HepG2 (cell line): ENCODE data around the gene LARP1. TPM values are rescaled to one million over a fixed set of nuclear protein-coding genes. Genes with fewer than 3 reads are reported as not detected.

Experiments used
- BORCS8-MEF2B ChIP-seq: sonication (generic); formaldehyde crosslinking; IDR thresholded peaks from 2 replicates; pipeline ENCODE4 v1.8.0; 2022; ENCODE audit warnings: mild to moderate bottlenecking, missing genetic modification reagents
- CBFB ChIP-seq: sonication (generic); formaldehyde crosslinking; IDR thresholded peaks from 2 replicates; pipeline ENCODE4 v1.4.0; 2020; ENCODE audit warnings: missing genetic modification reagents
- EED ChIP-seq: sonication (generic); formaldehyde crosslinking; IDR thresholded peaks from 2 replicates; pipeline ENCODE4 v1.5.0; 2020; ENCODE audit warnings: mild to moderate bottlenecking, missing genetic modification reagents
- FOSL2 ChIP-seq: sonication (generic); formaldehyde crosslinking; IDR thresholded peaks from 2 replicates; pipeline ENCODE4 v1.4.0; 2020; ENCODE audit warnings: missing genetic modification reagents
- FOXA3 ChIP-seq: IDR thresholded peaks from 2 replicates; pipeline ENCODE4 v1.6.1; 2016; ENCODE audit warnings: missing genetic modification reagents, missing compliant biosample characterization
- HOXA7 ChIP-seq: sonication (generic); formaldehyde crosslinking; IDR thresholded peaks from 2 replicates; pipeline ENCODE4 v1.8.1; 2022; ENCODE audit warnings: mild to moderate bottlenecking, missing genetic modification reagents, moderate library complexity
- KDM2A ChIP-seq: sonication (generic); formaldehyde crosslinking; IDR thresholded peaks from 2 replicates; pipeline ENCODE4 v1.4.0; 2020; ENCODE audit warnings: low read depth, missing genetic modification reagents, borderline replicate concordance
- MEF2D ChIP-seq: sonication (generic); formaldehyde crosslinking; IDR thresholded peaks from 2 replicates; pipeline ENCODE4 v1.5.1; 2020; ENCODE audit warnings: mild to moderate bottlenecking, missing genetic modification reagents
- NKX3-1 ChIP-seq: sonication (generic); formaldehyde crosslinking; IDR thresholded peaks from 2 replicates; pipeline ENCODE4 v1.5.0; 2020; ENCODE audit warnings: missing genetic modification reagents
- PAF1 ChIP-seq: IDR thresholded peaks from 2 replicates; pipeline ENCODE4 v1.6.1; 2016; ENCODE audit warnings: missing genetic modification reagents, missing compliant biosample characterization
- PHF20 ChIP-seq: sonication (generic); formaldehyde crosslinking; IDR thresholded peaks from 2 replicates; pipeline ENCODE4 v1.5.0; 2020; ENCODE audit warnings: mild to moderate bottlenecking, missing genetic modification reagents
- RAD21 ChIP-seq: fragments of 450-650 bp; formaldehyde crosslinking; IDR thresholded peaks from 2 replicates; pipeline ENCODE4 v1.5.0; 2020; ENCODE audit warnings: mild to moderate bottlenecking
- ZIK1 ChIP-seq: sonication (generic); formaldehyde crosslinking; IDR thresholded peaks from 2 replicates; pipeline ENCODE4 v1.5.0; 2020; ENCODE audit warnings: mild to moderate bottlenecking, low read depth, missing genetic modification reagents, borderline replicate concordance
- ZNF382 ChIP-seq: sonication (generic); formaldehyde crosslinking; IDR thresholded peaks from 2 replicates; pipeline ENCODE4 v1.5.0; 2020; ENCODE audit warnings: missing genetic modification reagents, mild to moderate bottlenecking, borderline replicate concordance
- ZNF558 ChIP-seq: sonication (generic); formaldehyde crosslinking; IDR thresholded peaks from 2 replicates; pipeline ENCODE4 v1.9.0; 2022; ENCODE audit warnings: mild to moderate bottlenecking, missing genetic modification reagents, borderline replicate concordance
- ZNF577 ChIP-seq: sonication (generic); formaldehyde crosslinking; IDR thresholded peaks from 2 replicates; pipeline ENCODE4 v1.4.0; 2020; ENCODE audit warnings: mild to moderate bottlenecking, low read depth, missing genetic modification reagents, borderline replicate concordance
- ZNF878 ChIP-seq: sonication (generic); formaldehyde crosslinking; IDR thresholded peaks from 2 replicates; pipeline ENCODE4 v1.8.1; 2023; ENCODE audit warnings: mild to moderate bottlenecking, missing genetic modification reagents, moderate library complexity
- polyA plus RNA-seq, 8 experiments: library from polyadenylated mRNA; depleted of rRNA in 3 of 8; stranded (reverse) in 7 of 8; unstranded in 1 of 8; fragments of >200 nt; fragmentation: Illumina TruSeq in 4 of 8; extraction: Trizol in 4 of 8; gene quantifications; 2 replicates each; pipeline versions ENCODE4 v1.2.1 to v1.2.3, GENCODE V29; 2011 to 2016; ENCODE audit warnings: low read depth in 4 of 8, missing spikeins in 1 of 8, mixed read lengths in 1 of 8; ENCODE audit not compliant: insufficient read depth in 1 of 8
- total RNA-seq, 5 experiments: library from RNA; depleted of rRNA; stranded (reverse); fragments of >200 nt; fragmentation: Illumina TruSeq; extraction: Trizol; gene quantifications; 2 replicates each; pipeline ENCODE4 v1.2.3, GENCODE V29; 2016; ENCODE audit warnings: low read depth in 1 of 5
- TF ChIP-seq, protein P1 (sequence below): conservative IDR thresholded peaks from 2 replicates; pipeline ENCODE4 v1.6.1; 2018; ENCODE audit warnings: missing genetic modification reagents
- TF ChIP-seq, protein P2 (sequence below): IDR thresholded peaks from 2 replicates; pipeline ENCODE4 v1.6.1; 2016; ENCODE audit warnings: low read depth, control low read depth
- TF ChIP-seq, protein P3 (sequence below): sonication (generic); formaldehyde crosslinking; conservative IDR thresholded peaks from 2 replicates; pipeline ENCODE4 v1.5.0; 2020; ENCODE audit warnings: missing genetic modification reagents
- TF ChIP-seq, protein P4 (sequence below): sonication (generic); formaldehyde crosslinking; IDR thresholded peaks from 2 replicates; pipeline ENCODE4 v1.4.0; 2020; ENCODE audit warnings: missing genetic modification reagents, borderline replicate concordance
- TF ChIP-seq, protein P5 (sequence below): sonication (generic); formaldehyde crosslinking; IDR thresholded peaks from 2 replicates; pipeline ENCODE4 v1.4.0; 2020; ENCODE audit warnings: mild to moderate bottlenecking, missing genetic modification reagents

The LARP1 gene
- total and polyA plus RNA-seq, 2 of the 13 experiments (the other 11 are each of a cell fraction or from before 2014, with no cell fraction given): 45.2 to 61.4 TPM

DNA sequence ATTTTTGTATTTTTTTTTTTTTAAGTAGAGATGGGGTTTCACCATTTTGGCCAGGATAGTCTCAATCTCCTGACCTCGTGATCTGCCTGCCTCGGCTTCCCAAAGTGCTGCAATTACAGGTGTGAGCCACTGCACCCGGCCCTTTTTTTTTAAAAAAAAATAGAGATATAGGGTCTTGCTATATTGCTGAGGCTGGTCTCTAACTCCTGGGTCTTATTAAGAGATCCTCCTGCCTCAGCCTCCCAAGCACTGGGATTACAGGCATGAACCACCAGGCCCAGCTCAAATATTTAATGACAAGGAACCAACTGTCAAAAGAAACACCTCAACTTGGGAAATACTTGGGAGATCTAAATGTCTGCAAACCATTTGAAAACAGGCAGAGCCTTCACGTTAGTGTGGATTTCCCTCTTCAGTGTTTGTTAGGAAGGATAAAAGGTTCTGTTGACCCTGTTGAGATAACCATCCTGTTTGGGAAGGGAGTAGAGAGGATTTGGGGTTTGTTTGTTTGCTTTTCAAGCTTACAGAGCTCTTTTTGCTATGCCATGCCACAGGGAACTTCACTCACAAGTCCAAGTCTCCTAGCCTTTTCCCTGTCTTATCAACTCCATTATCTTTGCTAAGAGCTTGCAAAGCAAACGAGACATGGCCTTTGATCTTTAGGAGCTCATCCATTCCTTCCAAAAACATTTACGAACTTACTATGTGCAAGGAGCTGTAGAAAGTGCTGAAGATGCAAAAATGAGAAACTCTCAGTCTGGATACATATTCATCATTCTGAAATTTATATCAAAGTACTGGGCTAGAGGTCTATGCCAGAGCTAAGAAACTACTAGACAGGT is 87.7 kb downstream of the LARP1 start (continued):
- TF ChIP-seq, protein P1, sequence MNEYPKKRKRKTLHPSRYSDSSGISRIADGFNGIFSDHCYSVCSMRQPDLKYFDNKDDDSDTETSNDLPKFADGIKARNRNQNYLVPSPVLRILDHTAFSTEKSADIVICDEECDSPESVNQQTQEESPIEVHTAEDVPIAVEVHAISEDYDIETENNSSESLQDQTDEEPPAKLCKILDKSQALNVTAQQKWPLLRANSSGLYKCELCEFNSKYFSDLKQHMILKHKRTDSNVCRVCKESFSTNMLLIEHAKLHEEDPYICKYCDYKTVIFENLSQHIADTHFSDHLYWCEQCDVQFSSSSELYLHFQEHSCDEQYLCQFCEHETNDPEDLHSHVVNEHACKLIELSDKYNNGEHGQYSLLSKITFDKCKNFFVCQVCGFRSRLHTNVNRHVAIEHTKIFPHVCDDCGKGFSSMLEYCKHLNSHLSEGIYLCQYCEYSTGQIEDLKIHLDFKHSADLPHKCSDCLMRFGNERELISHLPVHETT (CRISPR knock-in tag): 0 out of 2 replicates have a peak, but pooled peaks have one; percentile 27
- no peak for TF ChIP-seq ZIK1 (CRISPR knock-in tag)
- TF ChIP-seq MEF2D (CRISPR knock-in tag): peak; percentile 81
- TF ChIP-seq ZNF558: peak; percentile 60; the same call in 1 of the 2 replicates
- TF ChIP-seq, protein P2, sequence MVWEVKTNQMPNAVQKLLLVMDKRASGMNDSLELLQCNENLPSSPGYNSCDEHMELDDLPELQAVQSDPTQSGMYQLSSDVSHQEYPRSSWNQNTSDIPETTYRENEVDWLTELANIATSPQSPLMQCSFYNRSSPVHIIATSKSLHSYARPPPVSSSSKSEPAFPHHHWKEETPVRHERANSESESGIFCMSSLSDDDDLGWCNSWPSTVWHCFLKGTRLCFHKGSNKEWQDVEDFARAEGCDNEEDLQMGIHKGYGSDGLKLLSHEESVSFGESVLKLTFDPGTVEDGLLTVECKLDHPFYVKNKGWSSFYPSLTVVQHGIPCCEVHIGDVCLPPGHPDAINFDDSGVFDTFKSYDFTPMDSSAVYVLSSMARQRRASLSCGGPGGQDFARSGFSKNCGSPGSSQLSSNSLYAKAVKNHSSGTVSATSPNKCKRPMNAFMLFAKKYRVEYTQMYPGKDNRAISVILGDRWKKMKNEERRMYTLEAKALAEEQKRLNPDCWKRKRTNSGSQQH: no peak
- peak; percentile 57; the same call in 1 of the 2 replicates for TF ChIP-seq CBFB (CRISPR knock-in tag)
- TF ChIP-seq, protein P3, sequence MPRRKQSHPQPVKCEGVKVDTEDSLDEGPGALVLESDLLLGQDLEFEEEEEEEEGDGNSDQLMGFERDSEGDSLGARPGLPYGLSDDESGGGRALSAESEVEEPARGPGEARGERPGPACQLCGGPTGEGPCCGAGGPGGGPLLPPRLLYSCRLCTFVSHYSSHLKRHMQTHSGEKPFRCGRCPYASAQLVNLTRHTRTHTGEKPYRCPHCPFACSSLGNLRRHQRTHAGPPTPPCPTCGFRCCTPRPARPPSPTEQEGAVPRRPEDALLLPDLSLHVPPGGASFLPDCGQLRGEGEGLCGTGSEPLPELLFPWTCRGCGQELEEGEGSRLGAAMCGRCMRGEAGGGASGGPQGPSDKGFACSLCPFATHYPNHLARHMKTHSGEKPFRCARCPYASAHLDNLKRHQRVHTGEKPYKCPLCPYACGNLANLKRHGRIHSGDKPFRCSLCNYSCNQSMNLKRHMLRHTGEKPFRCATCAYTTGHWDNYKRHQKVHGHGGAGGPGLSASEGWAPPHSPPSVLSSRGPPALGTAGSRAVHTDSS (CRISPR knock-in tag): no peak
- no peak for TF ChIP-seq BORCS8-MEF2B
- TF ChIP-seq PAF1 (CRISPR knock-in tag): no peak
- no peak for TF ChIP-seq ZNF382 (CRISPR knock-in tag)
- no peak; the same call in 1 of the 2 replicates for TF ChIP-seq PHF20
- peak; percentile 77; the same call in 1 of the 2 replicates for TF ChIP-seq NKX3-1 (CRISPR knock-in tag)
- TF ChIP-seq FOSL2 (CRISPR knock-in tag): peak; percentile 63
- no peak for TF ChIP-seq EED
- 0 out of 2 replicates have a peak, but pooled peaks have one; percentile 22 for TF ChIP-seq KDM2A (CRISPR knock-in tag)
- TF ChIP-seq, protein P4, sequence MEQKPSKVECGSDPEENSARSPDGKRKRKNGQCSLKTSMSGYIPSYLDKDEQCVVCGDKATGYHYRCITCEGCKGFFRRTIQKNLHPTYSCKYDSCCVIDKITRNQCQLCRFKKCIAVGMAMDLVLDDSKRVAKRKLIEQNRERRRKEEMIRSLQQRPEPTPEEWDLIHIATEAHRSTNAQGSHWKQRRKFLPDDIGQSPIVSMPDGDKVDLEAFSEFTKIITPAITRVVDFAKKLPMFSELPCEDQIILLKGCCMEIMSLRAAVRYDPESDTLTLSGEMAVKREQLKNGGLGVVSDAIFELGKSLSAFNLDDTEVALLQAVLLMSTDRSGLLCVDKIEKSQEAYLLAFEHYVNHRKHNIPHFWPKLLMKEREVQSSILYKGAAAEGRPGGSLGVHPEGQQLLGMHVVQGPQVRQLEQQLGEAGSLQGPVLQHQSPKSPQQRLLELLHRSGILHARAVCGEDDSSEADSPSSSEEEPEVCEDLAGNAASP: peak; percentile 86
- TF ChIP-seq FOXA3: peak; percentile 94
- TF ChIP-seq ZNF878 (CRISPR knock-in tag): no peak
- no peak for TF ChIP-seq HOXA7
- no peak for TF ChIP-seq ZNF577 (CRISPR knock-in tag)
- no peak for TF ChIP-seq RAD21 (CRISPR knock-in tag)
- TF ChIP-seq, protein P5, sequence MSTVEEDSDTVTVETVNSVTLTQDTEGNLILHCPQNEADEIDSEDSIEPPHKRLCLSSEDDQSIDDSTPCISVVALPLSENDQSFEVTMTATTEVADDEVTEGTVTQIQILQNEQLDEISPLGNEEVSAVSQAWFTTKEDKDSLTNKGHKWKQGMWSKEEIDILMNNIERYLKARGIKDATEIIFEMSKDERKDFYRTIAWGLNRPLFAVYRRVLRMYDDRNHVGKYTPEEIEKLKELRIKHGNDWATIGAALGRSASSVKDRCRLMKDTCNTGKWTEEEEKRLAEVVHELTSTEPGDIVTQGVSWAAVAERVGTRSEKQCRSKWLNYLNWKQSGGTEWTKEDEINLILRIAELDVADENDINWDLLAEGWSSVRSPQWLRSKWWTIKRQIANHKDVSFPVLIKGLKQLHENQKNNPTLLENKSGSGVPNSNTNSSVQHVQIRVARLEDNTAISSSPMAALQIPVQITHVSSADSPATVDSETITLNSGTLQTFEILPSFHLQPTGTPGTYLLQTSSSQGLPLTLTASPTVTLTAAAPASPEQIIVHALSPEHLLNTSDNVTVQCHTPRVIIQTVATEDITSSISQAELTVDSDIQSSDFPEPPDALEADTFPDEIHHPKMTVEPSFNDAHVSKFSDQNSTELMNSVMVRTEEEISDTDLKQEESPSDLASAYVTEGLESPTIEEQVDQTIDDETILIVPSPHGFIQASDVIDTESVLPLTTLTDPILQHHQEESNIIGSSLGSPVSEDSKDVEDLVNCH (CRISPR knock-in tag): no peak
